SK-N-SH treated with all-trans-retinoic acid at 6 μM for 48 hours (cell line): Measurements from ENCODE around the gene ADSS1.

Source experiments
- ATAC-seq: fragments of 200-7000 bp; cut with Tn5 transposase; 3 replicates; pipeline ENCODE4 v1.9.1; 2020; ENCODE audit warnings: mild to moderate bottlenecking, moderate library complexity
- BACH2 ChIP-seq: fragments of 250-450 bp; sonication (Bioruptor Pico); IDR thresholded peaks from 2 replicates; pipeline ENCODE4 v1.9.0; 2021; ENCODE audit warnings: mild to moderate bottlenecking, borderline replicate concordance
- CREB5 ChIP-seq: fragments of 250-450 bp; sonication (Bioruptor Pico); IDR thresholded peaks from 2 replicates; pipeline ENCODE4 v1.5.1; 2020; ENCODE audit warnings: low read depth, mild to moderate bottlenecking, moderate library complexity
- CSRNP3 ChIP-seq: fragments of 250-450 bp; sonication (Bioruptor Pico); IDR thresholded peaks from 2 replicates; pipeline ENCODE4 v1.5.1; 2021; ENCODE audit warnings: mild to moderate bottlenecking, moderate library complexity
- ESRRG ChIP-seq: fragments of 250-450 bp; sonication (Bioruptor Pico); IDR thresholded peaks from 2 replicates; pipeline ENCODE4 v1.6.1; 2021; ENCODE audit warnings: mild to moderate bottlenecking
- GLIS3 ChIP-seq: fragments of 250-450 bp; sonication (Bioruptor Pico); IDR thresholded peaks from 2 replicates; pipeline ENCODE4 v1.5.0; 2020; ENCODE audit warnings: mild to moderate bottlenecking, moderate library complexity
- ISL1 ChIP-seq: fragments of 250-450 bp; sonication (Bioruptor Pico); IDR thresholded peaks from 2 replicates; pipeline ENCODE4 v2.1.2; 2022; ENCODE audit warnings: mild to moderate bottlenecking, moderate library complexity
- OSR1 ChIP-seq: fragments of 250-450 bp; sonication (Bioruptor Pico); IDR thresholded peaks from 2 replicates; pipeline ENCODE4 v1.8.0; 2022; ENCODE audit warnings: moderate library complexity, mild to moderate bottlenecking, inconsistent platforms
- PATZ1 ChIP-seq: fragments of 250-450 bp; sonication (Bioruptor Pico); IDR thresholded peaks from 2 replicates; pipeline ENCODE4 v1.8.0; 2020; ENCODE audit warnings: mild to moderate bottlenecking, moderate library complexity, borderline replicate concordance
- POU6F1 ChIP-seq: fragments of 250-450 bp; sonication (Bioruptor Pico); IDR thresholded peaks from 2 replicates; pipeline ENCODE4 v1.8.0; 2021; ENCODE audit warnings: low read depth, mild to moderate bottlenecking, moderate library complexity, borderline replicate concordance
- PPARA ChIP-seq: fragments of 250-450 bp; sonication (Bioruptor Pico); IDR thresholded peaks from 2 replicates; pipeline ENCODE4 v1.5.0; 2020; ENCODE audit warnings: mild to moderate bottlenecking, borderline replicate concordance
- RARB ChIP-seq: fragments of 250-450 bp; sonication (Bioruptor Pico); IDR thresholded peaks from 2 replicates; pipeline ENCODE4 v1.8.0; 2021; ENCODE audit warnings: mild to moderate bottlenecking, moderate library complexity
- SNAI2 ChIP-seq: fragments of 250-450 bp; sonication (Bioruptor Pico); IDR thresholded peaks from 2 replicates; pipeline ENCODE4 v1.5.0; 2020; ENCODE audit warnings: mild to moderate bottlenecking, moderate library complexity
- TCF4 ChIP-seq: fragments of 250-450 bp; sonication (Bioruptor Pico); IDR thresholded peaks from 2 replicates; pipeline ENCODE4 v1.8.0; 2021; ENCODE audit warnings: mild to moderate bottlenecking, moderate library complexity, borderline replicate concordance
- TOX ChIP-seq: fragments of 250-450 bp; sonication (Bioruptor Pico); IDR thresholded peaks from 2 replicates; pipeline ENCODE4 v1.8.0; 2021; ENCODE audit warnings: mild to moderate bottlenecking, moderate library complexity, borderline replicate concordance
- TSHZ2 ChIP-seq: fragments of 250-450 bp; sonication (Bioruptor Pico); IDR thresholded peaks from 2 replicates; pipeline ENCODE4 v1.5.0; 2020; ENCODE audit warnings: mild to moderate bottlenecking, moderate library complexity
- ZC3H10 ChIP-seq: fragments of 250-450 bp; sonication (Bioruptor Pico); IDR thresholded peaks from 2 replicates; pipeline ENCODE4 v1.5.1; 2021; ENCODE audit warnings: mild to moderate bottlenecking, moderate library complexity
- ZFP3 ChIP-seq: fragments of 250-450 bp; sonication (Bioruptor Pico); IDR thresholded peaks from 2 replicates; pipeline ENCODE4 v1.5.0; 2020; ENCODE audit warnings: mild to moderate bottlenecking, moderate library complexity
- ZFP30 ChIP-seq: fragments of 450-650 bp; formaldehyde crosslinking; IDR thresholded peaks from 2 replicates; pipeline ENCODE4 v1.5.0; 2022; ENCODE audit warnings: mild to moderate bottlenecking, moderate library complexity
- ZNF565 ChIP-seq: fragments of 450-650 bp; formaldehyde crosslinking; conservative IDR thresholded peaks from 2 replicates; pipeline ENCODE4 v1.5.0; 2020; ENCODE audit warnings: low read depth, mild to moderate bottlenecking, moderate library complexity
- ZNF70 ChIP-seq: fragments of 450-650 bp; formaldehyde crosslinking; IDR thresholded peaks from 2 replicates; pipeline ENCODE4 v1.5.0; 2020; ENCODE audit warnings: mild to moderate bottlenecking, moderate library complexity
- ZNF8 ChIP-seq: fragments of 450-650 bp; formaldehyde crosslinking; IDR thresholded peaks from 2 replicates; pipeline ENCODE4 v1.5.0; 2020; ENCODE audit warnings: mild to moderate bottlenecking, moderate library complexity

The ADSS1 gene

GRCh38 chr14:104788873-104789663 lies 65.0 kb downstream of the ADSS1 start:
- ATAC-seq = no peak
- TF ChIP-seq ESRRG (CRISPR knock-in tag) (no peak), BACH2 (CRISPR knock-in tag) (no peak), GLIS3 (no peak), POU6F1 (no peak), TOX (CRISPR knock-in tag) (no peak), ZNF565 (no peak)

- no peak for ATAC-seq
- TF ChIP-seq PPARA (no peak), ZFP3 (CRISPR knock-in tag) (no peak), ZFP30 (CRISPR knock-in tag) (no peak), ZC3H10 (CRISPR knock-in tag) (no peak), OSR1 (CRISPR knock-in tag) (no peak), TSHZ2 (CRISPR knock-in tag) (no peak), ZNF70 (no peak), TOX (CRISPR knock-in tag) (no peak)
Observed at GRCh38 chr14:104789752-104790743, 66.0 kb downstream of the ADSS1 start.

GRCh38 chr14:104791425-104791824 lies 67.4 kb downstream of the ADSS1 start:
- no peak for ATAC-seq
- no peak for TF ChIP-seq ZNF8 (CRISPR knock-in tag)
- no peak for TF ChIP-seq ISL1 (CRISPR knock-in tag)
- no peak for TF ChIP-seq TCF4 (CRISPR knock-in tag)
- TF ChIP-seq ZNF565 = no peak
- no peak for TF ChIP-seq RARB (CRISPR knock-in tag)
- TF ChIP-seq ZFP30 (CRISPR knock-in tag) = no peak
- TF ChIP-seq ZC3H10 (CRISPR knock-in tag) = no peak
- TF ChIP-seq ZFP3 (CRISPR knock-in tag) = peak; percentile 98

- no peak for ATAC-seq
- TF ChIP-seq PATZ1 (CRISPR knock-in tag) (no peak), ZNF565 (no peak), ZFP3 (CRISPR knock-in tag) (no peak), TCF4 (CRISPR knock-in tag) (no peak), SNAI2 (CRISPR knock-in tag) (no peak), GLIS3 (no peak), OSR1 (CRISPR knock-in tag) (no peak), PPARA (no peak), ESRRG (CRISPR knock-in tag) (no peak), CREB5 (CRISPR knock-in tag) (no peak), BACH2 (CRISPR knock-in tag) (no peak), ZFP30 (CRISPR knock-in tag) (no peak), CSRNP3 (CRISPR knock-in tag) (no peak)
Observed at GRCh38 chr14:104792101-104792884, 68.3 kb downstream of the ADSS1 start.
